ENCODE data around the gene RAET1E. TPM values are rescaled to one million over a fixed set of nuclear protein-coding genes. Genes with fewer than 3 reads are reported as not detected.

The RAET1E gene
- total and polyA plus RNA-seq, 2 experiments from 2014 or later: not detected

DNA sequence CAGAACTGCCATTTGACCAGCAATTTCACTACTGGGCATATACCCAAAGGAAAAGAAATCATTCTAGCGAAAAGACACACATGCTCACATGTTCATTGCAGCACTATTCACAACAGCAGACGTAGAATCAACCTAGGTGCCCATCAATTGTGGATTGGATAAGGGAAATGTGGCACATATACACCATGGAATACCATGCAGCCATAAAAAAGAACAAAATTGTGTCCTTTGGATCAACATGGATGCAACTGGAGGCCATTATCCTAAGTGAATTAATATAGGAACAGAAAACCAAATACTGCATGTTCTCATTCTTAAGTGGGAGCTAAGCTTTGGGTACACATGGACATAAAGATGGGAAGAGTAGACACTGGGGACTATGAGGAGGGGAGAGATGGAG lies 16.1 kb downstream of the RAET1E start (continued):
- TF ChIP-seq, protein P1, sequence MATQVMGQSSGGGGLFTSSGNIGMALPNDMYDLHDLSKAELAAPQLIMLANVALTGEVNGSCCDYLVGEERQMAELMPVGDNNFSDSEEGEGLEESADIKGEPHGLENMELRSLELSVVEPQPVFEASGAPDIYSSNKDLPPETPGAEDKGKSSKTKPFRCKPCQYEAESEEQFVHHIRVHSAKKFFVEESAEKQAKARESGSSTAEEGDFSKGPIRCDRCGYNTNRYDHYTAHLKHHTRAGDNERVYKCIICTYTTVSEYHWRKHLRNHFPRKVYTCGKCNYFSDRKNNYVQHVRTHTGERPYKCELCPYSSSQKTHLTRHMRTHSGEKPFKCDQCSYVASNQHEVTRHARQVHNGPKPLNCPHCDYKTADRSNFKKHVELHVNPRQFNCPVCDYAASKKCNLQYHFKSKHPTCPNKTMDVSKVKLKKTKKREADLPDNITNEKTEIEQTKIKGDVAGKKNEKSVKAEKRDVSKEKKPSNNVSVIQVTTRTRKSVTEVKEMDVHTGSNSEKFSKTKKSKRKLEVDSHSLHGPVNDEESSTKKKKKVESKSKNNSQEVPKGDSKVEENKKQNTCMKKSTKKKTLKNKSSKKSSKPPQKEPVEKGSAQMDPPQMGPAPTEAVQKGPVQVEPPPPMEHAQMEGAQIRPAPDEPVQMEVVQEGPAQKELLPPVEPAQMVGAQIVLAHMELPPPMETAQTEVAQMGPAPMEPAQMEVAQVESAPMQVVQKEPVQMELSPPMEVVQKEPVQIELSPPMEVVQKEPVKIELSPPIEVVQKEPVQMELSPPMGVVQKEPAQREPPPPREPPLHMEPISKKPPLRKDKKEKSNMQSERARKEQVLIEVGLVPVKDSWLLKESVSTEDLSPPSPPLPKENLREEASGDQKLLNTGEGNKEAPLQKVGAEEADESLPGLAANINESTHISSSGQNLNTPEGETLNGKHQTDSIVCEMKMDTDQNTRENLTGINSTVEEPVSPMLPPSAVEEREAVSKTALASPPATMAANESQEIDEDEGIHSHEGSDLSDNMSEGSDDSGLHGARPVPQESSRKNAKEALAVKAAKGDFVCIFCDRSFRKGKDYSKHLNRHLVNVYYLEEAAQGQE (IDR thresholded peaks at IDR 0.05; ENCODE audit: unreplicated experiment): no peak
- TF ChIP-seq JUNB (IDR thresholded peaks at IDR 0.05; ENCODE audit: unreplicated experiment) (no peak), ZNF331 (CRISPR knock-in tag; IDR thresholded peaks at IDR 0.05; ENCODE audit: low read depth) (no peak)

DNA sequence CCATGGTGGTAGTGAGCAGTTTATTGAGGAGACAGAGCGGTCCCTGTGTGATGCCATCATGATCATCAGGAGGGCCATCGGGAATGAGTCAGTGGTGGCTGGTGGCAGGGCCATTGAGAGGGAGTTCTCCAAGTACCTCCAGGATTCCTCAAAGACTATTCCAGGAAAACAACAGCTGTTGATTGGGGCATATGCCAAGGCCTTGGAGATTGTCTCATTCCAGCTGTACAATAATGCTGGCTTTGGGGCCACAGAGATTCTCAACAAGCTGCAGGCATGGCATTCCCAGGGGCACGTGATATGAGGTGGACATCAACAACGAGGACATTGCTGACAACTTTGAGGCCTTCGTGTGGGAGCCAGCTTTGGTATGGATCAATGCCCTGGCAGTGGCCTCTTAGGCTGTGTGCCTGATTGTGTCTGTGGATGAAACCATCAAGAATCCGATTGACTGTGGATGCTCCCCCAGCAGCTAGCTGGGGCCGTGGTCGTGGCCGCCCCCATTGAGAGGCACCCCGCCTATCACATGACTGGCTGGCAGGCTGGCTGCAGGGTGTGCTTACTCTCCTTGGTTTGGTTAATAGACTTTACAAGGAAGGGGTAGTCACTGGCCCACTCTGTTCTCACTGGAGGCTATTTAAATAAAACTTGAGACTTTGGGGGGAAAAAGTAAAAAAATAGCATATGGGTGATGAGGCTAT lies 16.7 kb downstream of the RAET1E start:
- H3K27me3 Mint-ChIP-seq (ENCODE audit: insufficient read depth, low read depth, poor library complexity): peaks cover 8% of the 10 kb centered on the region
- H3K36me3 Mint-ChIP-seq (ENCODE audit: low read depth): no peaks in the 10 kb centered on the region
- Histone ChIP-seq H3K27me3 (ENCODE audit: insufficient read depth) (no peaks in the 10 kb centered on the region), H3K9me2 (ENCODE audit: insufficient read depth) (peaks cover 3% of the 10 kb centered on the region; the same call in 1 of the 2 replicates), H3K27ac (ENCODE audit: low read depth) (no peak overlapping the region), H3K4me1 (ENCODE audit: insufficient read depth) (no peaks in the 10 kb centered on the region), H2AFZ (no peak overlapping the region), H3K79me2 (replicated peaks; ENCODE audit: insufficient read depth) (no peaks in the 10 kb centered on the region), H4K20me1 (replicated peaks; ENCODE audit: insufficient read depth) (no peaks in the 10 kb centered on the region), H3K4me3 (no peak overlapping the region), H3F3A (replicated peaks; ENCODE audit: low read depth) (no peaks in the 10 kb centered on the region; the same call in 1 of the 2 replicates), H3K4me2 (no peak overlapping the region), H3K36me3 (ENCODE audit: insufficient read depth) (no peaks in the 10 kb centered on the region)
- H3K4me3 Mint-ChIP-seq: no peak overlapping the region
- peaks cover 3% of the 10 kb centered on the region; the same call in 1 of the 3 replicates for H3K4me1 Mint-ChIP-seq
- H3K9me3 Mint-ChIP-seq: no peaks in the 10 kb centered on the region
- no peak overlapping the region for H3K27ac Mint-ChIP-seq
- no peak for TF ChIP-seq EZH2 (IDR thresholded peaks at IDR 0.05; ENCODE audit: low read depth, unreplicated experiment)
- TF ChIP-seq ZNF331 (CRISPR knock-in tag; IDR thresholded peaks at IDR 0.05; ENCODE audit: low read depth): no peak
- TF ChIP-seq, protein P2, sequence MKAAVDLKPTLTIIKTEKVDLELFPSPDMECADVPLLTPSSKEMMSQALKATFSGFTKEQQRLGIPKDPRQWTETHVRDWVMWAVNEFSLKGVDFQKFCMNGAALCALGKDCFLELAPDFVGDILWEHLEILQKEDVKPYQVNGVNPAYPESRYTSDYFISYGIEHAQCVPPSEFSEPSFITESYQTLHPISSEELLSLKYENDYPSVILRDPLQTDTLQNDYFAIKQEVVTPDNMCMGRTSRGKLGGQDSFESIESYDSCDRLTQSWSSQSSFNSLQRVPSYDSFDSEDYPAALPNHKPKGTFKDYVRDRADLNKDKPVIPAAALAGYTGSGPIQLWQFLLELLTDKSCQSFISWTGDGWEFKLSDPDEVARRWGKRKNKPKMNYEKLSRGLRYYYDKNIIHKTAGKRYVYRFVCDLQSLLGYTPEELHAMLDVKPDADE (IDR thresholded peaks at IDR 0.05): no peak
- TF ChIP-seq NANOG (IDR thresholded peaks at IDR 0.05; ENCODE audit: borderline replicate concordance): no peak
- TF ChIP-seq EZH2phosphoT487 (IDR thresholded peaks at IDR 0.05; ENCODE audit: unreplicated experiment): no peak
- TF ChIP-seq JUNB (IDR thresholded peaks at IDR 0.05; ENCODE audit: unreplicated experiment): no peak
- no peak for TF ChIP-seq ZNF114 (CRISPR knock-in tag; IDR thresholded peaks at IDR 0.05)
- TF ChIP-seq, protein P3, sequence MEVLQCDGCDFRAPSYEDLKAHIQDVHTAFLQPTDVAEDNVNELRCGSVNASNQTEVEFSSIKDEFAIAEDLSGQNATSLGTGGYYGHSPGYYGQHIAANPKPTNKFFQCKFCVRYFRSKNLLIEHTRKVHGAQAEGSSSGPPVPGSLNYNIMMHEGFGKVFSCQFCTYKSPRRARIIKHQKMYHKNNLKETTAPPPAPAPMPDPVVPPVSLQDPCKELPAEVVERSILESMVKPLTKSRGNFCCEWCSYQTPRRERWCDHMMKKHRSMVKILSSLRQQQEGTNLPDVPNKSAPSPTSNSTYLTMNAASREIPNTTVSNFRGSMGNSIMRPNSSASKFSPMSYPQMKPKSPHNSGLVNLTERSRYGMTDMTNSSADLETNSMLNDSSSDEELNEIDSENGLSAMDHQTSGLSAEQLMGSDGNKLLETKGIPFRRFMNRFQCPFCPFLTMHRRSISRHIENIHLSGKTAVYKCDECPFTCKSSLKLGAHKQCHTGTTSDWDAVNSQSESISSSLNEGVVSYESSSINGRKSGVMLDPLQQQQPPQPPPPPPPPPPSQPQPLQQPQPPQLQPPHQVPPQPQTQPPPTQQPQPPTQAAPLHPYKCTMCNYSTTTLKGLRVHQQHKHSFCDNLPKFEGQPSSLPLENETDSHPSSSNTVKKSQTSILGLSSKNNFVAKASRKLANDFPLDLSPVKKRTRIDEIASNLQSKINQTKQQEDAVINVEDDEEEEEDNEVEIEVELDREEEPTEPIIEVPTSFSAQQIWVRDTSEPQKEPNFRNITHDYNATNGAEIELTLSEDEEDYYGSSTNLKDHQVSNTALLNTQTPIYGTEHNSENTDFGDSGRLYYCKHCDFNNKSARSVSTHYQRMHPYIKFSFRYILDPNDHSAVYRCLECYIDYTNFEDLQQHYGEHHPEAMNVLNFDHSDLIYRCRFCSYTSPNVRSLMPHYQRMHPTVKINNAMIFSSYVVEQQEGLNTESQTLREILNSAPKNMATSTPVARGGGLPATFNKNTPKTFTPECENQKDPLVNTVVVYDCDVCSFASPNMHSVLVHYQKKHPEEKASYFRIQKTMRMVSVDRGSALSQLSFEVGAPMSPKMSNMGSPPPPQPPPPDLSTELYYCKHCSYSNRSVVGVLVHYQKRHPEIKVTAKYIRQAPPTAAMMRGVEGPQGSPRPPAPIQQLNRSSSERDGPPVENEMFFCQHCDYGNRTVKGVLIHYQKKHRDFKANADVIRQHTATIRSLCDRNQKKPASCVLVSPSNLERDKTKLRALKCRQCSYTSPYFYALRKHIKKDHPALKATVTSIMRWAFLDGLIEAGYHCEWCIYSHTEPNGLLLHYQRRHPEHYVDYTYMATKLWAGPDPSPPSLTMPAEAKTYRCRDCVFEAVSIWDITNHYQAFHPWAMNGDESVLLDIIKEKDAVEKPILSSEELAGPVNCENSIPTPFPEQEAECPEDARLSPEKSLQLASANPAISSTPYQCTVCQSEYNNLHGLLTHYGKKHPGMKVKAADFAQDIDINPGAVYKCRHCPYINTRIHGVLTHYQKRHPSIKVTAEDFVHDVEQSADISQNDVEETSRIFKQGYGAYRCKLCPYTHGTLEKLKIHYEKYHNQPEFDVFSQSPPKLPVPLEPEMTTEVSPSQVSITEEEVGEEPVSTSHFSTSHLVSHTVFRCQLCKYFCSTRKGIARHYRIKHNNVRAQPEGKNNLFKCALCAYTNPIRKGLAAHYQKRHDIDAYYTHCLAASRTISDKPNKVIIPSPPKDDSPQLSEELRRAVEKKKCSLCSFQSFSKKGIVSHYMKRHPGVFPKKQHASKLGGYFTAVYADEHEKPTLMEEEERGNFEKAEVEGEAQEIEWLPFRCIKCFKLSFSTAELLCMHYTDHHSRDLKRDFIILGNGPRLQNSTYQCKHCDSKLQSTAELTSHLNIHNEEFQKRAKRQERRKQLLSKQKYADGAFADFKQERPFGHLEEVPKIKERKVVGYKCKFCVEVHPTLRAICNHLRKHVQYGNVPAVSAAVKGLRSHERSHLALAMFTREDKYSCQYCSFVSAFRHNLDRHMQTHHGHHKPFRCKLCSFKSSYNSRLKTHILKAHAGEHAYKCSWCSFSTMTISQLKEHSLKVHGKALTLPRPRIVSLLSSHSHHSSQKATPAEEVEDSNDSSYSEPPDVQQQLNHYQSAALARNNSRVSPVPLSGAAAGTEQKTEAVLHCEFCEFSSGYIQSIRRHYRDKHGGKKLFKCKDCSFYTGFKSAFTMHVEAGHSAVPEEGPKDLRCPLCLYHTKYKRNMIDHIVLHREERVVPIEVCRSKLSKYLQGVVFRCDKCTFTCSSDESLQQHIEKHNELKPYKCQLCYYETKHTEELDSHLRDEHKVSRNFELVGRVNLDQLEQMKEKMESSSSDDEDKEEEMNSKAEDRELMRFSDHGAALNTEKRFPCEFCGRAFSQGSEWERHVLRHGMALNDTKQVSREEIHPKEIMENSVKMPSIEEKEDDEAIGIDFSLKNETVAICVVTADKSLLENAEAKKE (CRISPR knock-in tag; IDR thresholded peaks at IDR 0.05): no peak
- no peak for TF ChIP-seq CREB1 (CRISPR knock-in tag; IDR thresholded peaks at IDR 0.05; ENCODE audit: low read depth)
- DNase-seq (ENCODE audit: low spot score): no peak
- ATAC-seq: no peak
